ENCODE results near the gene MAML2.
A peak's percentile ranks its signal among the peaks of the same experiment; 100 is the strongest.

MAML2 gene

DNA sequence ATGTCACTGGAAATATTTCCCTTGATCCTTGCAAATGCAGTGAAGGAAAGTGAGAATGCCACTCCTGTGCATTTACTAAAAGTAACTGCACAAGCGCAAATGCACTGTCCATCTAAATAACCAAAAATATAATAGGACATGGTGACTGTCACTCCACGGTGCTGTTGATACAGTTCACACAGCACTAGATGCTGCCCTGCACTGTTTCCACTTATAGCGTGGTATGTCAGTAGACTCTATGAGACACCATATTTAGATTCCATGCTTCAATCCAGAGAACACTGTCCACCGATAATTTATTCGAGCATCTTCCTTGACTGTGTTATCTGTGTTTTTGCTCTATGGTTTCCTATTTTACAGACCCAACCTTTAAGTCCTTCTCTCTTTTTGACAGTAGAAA, 125.8 kb downstream of the MAML2 start:
- no peak for TF ChIP-seq ZFX (IDR thresholded peaks at IDR 0.05)
- TF ChIP-seq, protein P1, sequence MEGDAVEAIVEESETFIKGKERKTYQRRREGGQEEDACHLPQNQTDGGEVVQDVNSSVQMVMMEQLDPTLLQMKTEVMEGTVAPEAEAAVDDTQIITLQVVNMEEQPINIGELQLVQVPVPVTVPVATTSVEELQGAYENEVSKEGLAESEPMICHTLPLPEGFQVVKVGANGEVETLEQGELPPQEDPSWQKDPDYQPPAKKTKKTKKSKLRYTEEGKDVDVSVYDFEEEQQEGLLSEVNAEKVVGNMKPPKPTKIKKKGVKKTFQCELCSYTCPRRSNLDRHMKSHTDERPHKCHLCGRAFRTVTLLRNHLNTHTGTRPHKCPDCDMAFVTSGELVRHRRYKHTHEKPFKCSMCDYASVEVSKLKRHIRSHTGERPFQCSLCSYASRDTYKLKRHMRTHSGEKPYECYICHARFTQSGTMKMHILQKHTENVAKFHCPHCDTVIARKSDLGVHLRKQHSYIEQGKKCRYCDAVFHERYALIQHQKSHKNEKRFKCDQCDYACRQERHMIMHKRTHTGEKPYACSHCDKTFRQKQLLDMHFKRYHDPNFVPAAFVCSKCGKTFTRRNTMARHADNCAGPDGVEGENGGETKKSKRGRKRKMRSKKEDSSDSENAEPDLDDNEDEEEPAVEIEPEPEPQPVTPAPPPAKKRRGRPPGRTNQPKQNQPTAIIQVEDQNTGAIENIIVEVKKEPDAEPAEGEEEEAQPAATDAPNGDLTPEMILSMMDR (conservative IDR thresholded peaks at IDR 0.05): no peak
- no peak overlapping the region for H3K27ac ChIP-seq

DNA sequence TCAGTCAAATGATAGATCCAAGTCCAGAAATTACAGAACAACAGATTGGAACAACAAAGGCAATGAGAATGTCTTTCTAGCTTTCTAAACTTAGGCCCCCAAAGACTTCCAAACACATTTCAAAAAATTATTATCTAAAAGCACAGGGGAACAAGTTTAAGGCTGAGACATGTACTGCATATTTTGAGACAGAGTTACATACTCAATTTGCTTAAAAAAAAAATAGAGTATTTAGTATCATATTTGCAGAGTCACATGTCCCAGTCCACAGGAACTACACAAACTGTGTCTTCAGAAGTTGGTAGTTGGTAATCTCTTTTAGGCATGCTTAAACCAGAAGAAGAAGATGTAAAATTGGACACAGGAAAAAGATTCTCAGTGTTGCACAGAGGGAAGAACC, 127.2 kb downstream of the MAML2 start:
- no peak for TF ChIP-seq ZFX (IDR thresholded peaks at IDR 0.05)
- TF ChIP-seq, protein P1 (conservative IDR thresholded peaks at IDR 0.05): no peak
- no peak overlapping the region for H3K27ac ChIP-seq

DNA sequence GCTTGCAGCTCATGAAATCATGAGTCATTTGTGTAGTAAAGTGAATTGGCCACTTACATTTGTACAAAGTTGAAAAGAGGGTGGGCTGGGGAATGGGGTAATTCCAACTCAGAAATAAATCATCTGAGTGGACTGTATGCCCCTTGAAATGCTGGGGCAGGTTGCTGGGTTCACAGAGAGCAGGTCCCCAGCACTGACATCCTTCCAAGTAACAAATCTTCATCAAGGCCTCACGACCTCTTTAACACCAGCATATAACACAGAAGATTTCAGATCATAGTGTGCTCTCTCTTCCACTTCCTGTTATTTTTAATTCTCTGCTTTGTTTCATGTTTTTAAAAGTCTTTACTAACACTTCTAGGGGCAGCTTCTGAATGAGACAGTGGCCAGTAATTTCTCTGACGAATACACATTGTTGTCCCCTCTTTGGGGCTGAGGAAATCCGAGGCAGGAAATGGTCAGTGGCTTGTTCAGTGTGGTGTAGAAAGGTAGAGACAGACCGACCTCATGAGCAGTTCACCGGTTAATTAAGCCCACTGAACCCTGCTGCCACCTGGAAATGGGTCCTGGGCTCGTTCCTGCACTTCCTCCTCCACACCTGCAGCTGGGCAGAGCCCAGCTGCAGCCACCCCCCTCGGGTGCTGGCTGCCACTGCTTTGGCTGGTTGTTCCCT, 127.7 kb downstream of the MAML2 start:
- H3K27ac ChIP-seq: no peak overlapping the region
- TF ChIP-seq ZFX (IDR thresholded peaks at IDR 0.05): no peak
- TF ChIP-seq, protein P1 (conservative IDR thresholded peaks at IDR 0.05): no peak

DNA sequence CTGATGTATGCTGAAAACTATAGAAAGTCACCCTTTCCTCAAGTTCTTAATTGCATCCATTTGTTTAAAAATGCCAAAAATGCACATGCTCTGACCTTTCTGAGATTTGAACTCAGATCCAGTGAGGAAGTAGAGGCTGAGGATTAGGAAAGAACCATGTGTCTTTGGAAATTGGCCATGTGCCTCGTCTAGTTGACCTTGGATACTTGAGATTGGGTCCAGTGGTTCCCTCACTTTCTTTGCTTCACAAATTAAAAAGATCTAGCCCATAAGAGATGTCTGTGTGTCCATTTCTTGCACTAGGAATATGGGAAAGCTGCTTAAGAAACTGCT, 128.3 kb downstream of the MAML2 start:
- TF ChIP-seq, protein P1 (conservative IDR thresholded peaks at IDR 0.05): no peak
- no peak for TF ChIP-seq ZFX (IDR thresholded peaks at IDR 0.05)
- no peak overlapping the region for H3K27ac ChIP-seq

DNA sequence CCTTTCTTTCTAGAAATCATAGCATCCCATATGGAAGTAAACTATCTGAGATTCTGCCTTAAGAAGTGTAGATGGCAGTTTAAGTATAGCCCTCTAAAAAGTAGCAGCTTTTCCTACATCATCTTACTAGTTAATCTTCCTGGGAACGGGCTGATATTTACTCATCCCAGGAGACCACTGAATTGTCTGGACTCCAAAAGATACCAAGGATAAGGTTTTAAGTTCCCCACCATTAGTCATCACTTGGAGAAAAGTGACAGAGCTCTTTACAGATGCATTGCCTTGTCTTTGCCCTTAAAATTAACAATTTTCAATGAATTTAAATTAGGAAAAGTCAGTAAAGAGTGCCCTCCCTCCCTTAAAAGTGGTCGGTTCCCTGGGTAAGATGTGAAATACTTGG, 129.5 kb downstream of the MAML2 start:
- H3K27ac ChIP-seq: no peak overlapping the region
- TF ChIP-seq ZFX (IDR thresholded peaks at IDR 0.05): no peak
- TF ChIP-seq, protein P1 (conservative IDR thresholded peaks at IDR 0.05): no peak

DNA sequence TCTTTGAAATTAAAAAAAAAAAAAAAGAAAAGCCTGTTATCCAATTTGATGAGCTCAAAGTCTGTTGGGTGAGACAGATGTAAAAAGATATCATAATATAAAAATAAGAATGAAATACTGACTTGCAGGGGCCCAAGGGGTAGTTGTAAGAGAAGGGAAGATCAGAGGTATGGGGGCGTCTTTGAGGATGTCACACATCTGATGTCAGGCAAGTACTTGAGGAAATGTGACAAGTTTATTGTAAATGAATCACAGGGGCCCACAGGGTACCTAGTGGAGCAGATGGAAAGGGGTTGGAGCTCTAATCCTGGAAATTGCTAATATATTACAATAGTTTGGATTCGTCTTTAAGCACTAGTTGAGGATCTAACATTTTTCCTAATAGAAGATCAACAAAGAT, 131.6 kb downstream of the MAML2 start:
- no peak overlapping the region for H3K27ac ChIP-seq
- TF ChIP-seq ZFX (IDR thresholded peaks at IDR 0.05): no peak
- TF ChIP-seq, protein P1 (conservative IDR thresholded peaks at IDR 0.05): no peak

DNA sequence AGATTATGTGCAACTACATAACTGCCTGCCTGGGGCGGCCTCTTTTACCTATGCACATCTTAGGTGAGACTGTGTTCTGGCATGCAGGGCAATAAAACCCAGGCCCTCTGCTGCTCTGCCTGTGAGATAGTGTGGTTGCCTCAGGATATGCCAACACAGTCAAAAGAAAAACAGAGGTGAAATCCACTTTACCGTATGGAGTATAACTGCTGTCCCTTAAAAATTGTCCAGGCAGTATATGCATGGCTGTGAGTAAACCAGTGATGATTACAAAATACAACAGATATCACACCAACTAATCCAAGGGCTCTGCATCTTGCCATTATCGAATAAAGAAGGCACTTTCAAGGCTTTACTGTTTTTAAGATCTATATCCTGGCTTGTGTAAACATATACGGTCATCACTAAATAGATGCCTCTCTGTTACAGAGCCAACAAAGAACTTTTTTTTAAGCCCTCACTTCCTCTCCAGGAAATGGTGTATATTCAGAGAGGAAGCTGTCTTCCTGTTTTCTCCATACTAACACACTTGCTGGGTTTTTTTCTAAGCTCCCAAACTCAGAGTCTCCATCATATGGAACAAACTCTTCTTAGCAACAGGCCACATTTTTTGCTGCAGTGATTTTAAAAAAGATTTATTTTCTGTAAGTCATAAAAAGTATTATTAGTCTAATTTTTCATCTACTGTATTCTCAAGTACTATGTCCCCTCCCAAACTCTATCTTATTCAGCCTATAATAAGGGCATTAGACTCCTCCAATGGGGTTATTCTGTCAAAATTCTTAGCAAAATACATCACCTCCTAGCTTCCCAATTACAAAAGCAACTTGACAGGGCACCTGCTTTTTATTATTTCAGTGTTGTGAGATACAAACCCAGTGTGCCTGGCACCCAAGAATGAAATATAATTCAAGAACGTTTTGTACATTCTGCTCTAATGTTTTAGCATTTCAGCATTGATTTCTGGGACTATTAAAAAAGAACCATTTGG, 135.2 kb downstream of the MAML2 start:
- TF ChIP-seq, protein P1 (conservative IDR thresholded peaks at IDR 0.05): no peak
- TF ChIP-seq ZFX (IDR thresholded peaks at IDR 0.05): no peak
- peak overlapping the region; percentile 45; the same call in 1 of the 2 replicates for H3K27ac ChIP-seq

Data from C4-2B (cell line).